Breast epithelium (tissue), 4 donors: ENCODE results near the gene RTN1. TPM values are rescaled to one million over a fixed set of nuclear protein-coding genes. Genes with fewer than 3 reads are reported as not detected.

Experiments
- DNase-seq, 2 donors: peaks; one replicate each; pipeline ENCODE4 v3.0.0-alpha.2; 2019; ENCODE audit warnings: low spot score in 2 of 2
- H3K27ac ChIP-seq, 2 donors: fragments of 200-600 bp; sonication (generic) in 1 of 2; one replicate each; pipeline ENCODE4 v1.5.1; 2016 to 2019; ENCODE audit warnings: mild to moderate bottlenecking in 1 of 2
- H3K27me3 ChIP-seq, 2 donors: fragments of 200-600 bp; sonication (generic) in 1 of 2; one replicate each; pipeline versions ENCODE4 v1.5.1 to v1.6.0; 2017 to 2019; ENCODE audit warnings: control low read depth in 1 of 2, mild to moderate bottlenecking in 1 of 2
- H3K36me3 ChIP-seq: fragments of 200-600 bp; one replicate; pipeline ENCODE4 v1.5.1; 2019
- H3K4me1 ChIP-seq, 2 donors: fragments of 200-600 bp; sonication (generic); one replicate each; pipeline ENCODE4 v1.5.1; 2016 to 2019; ENCODE audit warnings: control low read depth in 1 of 2
- H3K4me3 ChIP-seq, 3 donors: fragments of 200-600 bp; sonication (generic); 1 replicate in 2 of 3; 2 replicates in 1 of 3; pipeline ENCODE4 v1.5.1; 2016 to 2019; ENCODE audit warnings: mild to moderate bottlenecking in 3 of 3, moderate library complexity in 2 of 3
- H3K9me3 ChIP-seq, 2 donors: fragments of 200-600 bp; sonication (generic) in 1 of 2; one replicate each; pipeline ENCODE4 v1.5.1; 2016 to 2019; ENCODE audit warnings: control low read depth in 1 of 2
- CTCF ChIP-seq, 3 donors: fragments of 450-650 bp; IDR thresholded peaks; one replicate each; pipeline ENCODE4 v1.5.1; 2016 to 2017; ENCODE audit warnings: antibody characterized with exemption in 3 of 3, mild to moderate bottlenecking in 3 of 3, moderate library complexity in 3 of 3
- POLR2A ChIP-seq: fragments of 450-650 bp; IDR thresholded peaks from one replicate; pipeline ENCODE4 v1.6.1; 2016; ENCODE audit warnings: antibody characterized with exemption, mild to moderate bottlenecking, moderate library complexity
- POLR2AphosphoS5 ChIP-seq, 3 donors: sonication (generic); formaldehyde crosslinking; IDR thresholded peaks; one replicate each; pipeline ENCODE4 v1.6.1; 2017; ENCODE audit warnings: antibody characterized with exemption in 3 of 3
- intact Hi-C: fragments of 100-400 bp; cut with DNase I; formaldehyde crosslinking; loops from one replicate; pipeline ENCODE4 v1.15.1; 2023; ENCODE audit warnings: low total_unique reads
- total RNA-seq, 3 donors: library from RNA; depleted of rRNA; stranded (reverse); fragments of >200 nt; gene quantifications; one replicate each; pipeline ENCODE4 v1.1.0, GENCODE V29; 2016

The RTN1 gene
- total RNA-seq, 3 donors from 2014 or later: 10.8 to 44.5 (median 17.7) TPM

DNA sequence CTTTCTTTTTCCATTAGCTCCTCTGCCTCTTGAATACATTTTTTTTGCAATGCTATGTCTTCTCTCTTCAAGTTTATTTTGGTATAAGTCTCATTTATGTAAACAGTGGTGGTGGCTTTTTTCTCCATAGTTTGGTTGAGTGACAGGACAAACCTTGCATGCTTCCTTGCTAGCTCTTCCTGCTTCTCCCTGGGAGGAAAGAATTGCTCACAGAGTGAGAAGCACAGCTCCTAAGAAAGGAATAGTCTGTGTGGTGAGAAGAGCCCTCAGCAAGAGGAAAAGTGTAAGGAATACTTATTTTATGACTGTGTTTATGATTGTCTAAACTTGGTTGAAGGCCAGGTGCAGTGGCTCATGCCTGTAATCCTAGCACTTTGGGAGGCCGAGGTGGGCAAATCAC, 305.5 kb downstream of the RTN1 start:
- TF ChIP-seq POLR2AphosphoS5 (IDR thresholded peaks at IDR 0.05): no peak
- no peak for TF ChIP-seq POLR2A
- no peak for TF ChIP-seq CTCF (IDR thresholded peaks at IDR 0.05)
- Histone ChIP-seq H3K27me3 (no peaks in the 10 kb centered on the region), H3K36me3 (no peaks in the 10 kb centered on the region), H3K4me3 (no peak overlapping the region), H3K9me3 (no peaks in the 10 kb centered on the region), H3K27ac (no peak overlapping the region), H3K4me1 (no peaks in the 10 kb centered on the region)
- DNase-seq: no peak
- intact Hi-C loops: no loop called here

DNA sequence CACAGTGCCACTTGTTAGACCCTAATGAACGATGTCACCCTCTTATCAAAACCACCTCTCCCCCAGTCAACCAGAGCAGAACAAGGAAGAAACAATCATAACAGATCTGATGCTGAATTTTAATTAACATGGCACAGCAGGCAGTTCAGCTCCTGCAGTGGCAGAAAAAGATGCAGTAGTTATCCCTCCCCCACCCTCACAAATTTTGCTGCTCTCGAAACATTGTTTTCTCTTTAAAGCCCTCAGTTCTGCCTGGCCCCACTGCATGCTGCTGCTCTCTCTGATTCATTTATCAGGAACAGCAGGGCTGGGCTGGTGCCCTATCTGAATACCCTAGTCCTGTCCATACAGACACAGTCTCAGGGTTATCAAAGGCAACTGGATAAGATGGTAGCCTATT, 306.2 kb downstream of the RTN1 start:
- Histone ChIP-seq H3K36me3 (no peaks in the 10 kb centered on the region), H3K4me3 (no peak overlapping the region), H3K9me3 (no peaks in the 10 kb centered on the region), H3K27ac (no peak overlapping the region), H3K27me3 (no peaks in the 10 kb centered on the region), H3K4me1 (no peaks in the 10 kb centered on the region)
- DNase-seq: no peak
- intact Hi-C loops: no loop called here
- TF ChIP-seq CTCF (IDR thresholded peaks at IDR 0.05) (no peak), POLR2AphosphoS5 (IDR thresholded peaks at IDR 0.05) (no peak)

GRCh38 chr14:59547310-59547709, 323.3 kb downstream of the RTN1 start:
- no peak for DNase-seq
- no peak overlapping the region for H3K27ac ChIP-seq
- no peak overlapping the region for H3K4me3 ChIP-seq
- H3K27me3 ChIP-seq: no peaks in the 10 kb centered on the region
- no peaks in the 10 kb centered on the region for H3K36me3 ChIP-seq
- no peaks in the 10 kb centered on the region for H3K9me3 ChIP-seq
- TF ChIP-seq CTCF (IDR thresholded peaks at IDR 0.05) (no peak), POLR2A (no peak), POLR2AphosphoS5 (IDR thresholded peaks at IDR 0.05) (no peak)
- intact Hi-C loops: no loop called here
- no peaks in the 10 kb centered on the region for H3K4me1 ChIP-seq

Other genes starting within 250 kb of the RTN1 start
- under 1 TPM in 1 of 3 donors, not detected in 2; 0.16 TPM for gene LRRC9, start 49.4 kb upstream of the RTN1 start, total RNA-seq
- 10 to 100 TPM; 32.6 to 85.9 (median 53.7) TPM for gene PCNX4, start 221.1 kb upstream of the RTN1 start, total RNA-seq